Measurements from ENCODE around the gene FGF14. TPM values are rescaled to one million over a fixed set of nuclear protein-coding genes. Genes with fewer than 3 reads are reported as not detected.
A peak's percentile ranks its signal among the peaks of the same experiment; 100 is the strongest.
"Not testable (repeated sequence)": the region's sequence is repeated elsewhere in the genome, so short reads cannot be mapped to it uniquely, and the experiment has no call there.

The FGF14 gene
- total and polyA plus RNA-seq, 3 donors from 2014 or later = 0.56 to 4.5 (median 1.7) TPM

GRCh38 chr13:102142473-102142826 lies 259.4 kb downstream of the FGF14 start:
- Histone ChIP-seq H3K4me1 (no peaks in the 10 kb centered on the region), H3K4me3 (no peak overlapping the region), H3K27ac (no peak overlapping the region), H3K9me3 (no peaks in the 10 kb centered on the region), H3K36me3 (ENCODE audit: low read depth, missing control alignments) (no peaks in the 10 kb centered on the region), H3K27me3 (no peaks in the 10 kb centered on the region)
- 75 to 83% methylated on average over 1 of the region's 1 CpG for WGBS, 2 donors
- intact Hi-C loops (cut with DNase I; ENCODE audit: low total_unique reads) = no loop called here
- no peak for DNase-seq
- TF ChIP-seq POLR2A (IDR thresholded peaks at IDR 0.05) (no peak), CTCF (IDR thresholded peaks at IDR 0.05) (no peak)

GRCh38 chr13:102141625-102142472 lies 260.0 kb downstream of the FGF14 start:
- DNase-seq = no peak
- WGBS, 2 donors = 35 to 45% methylated on average over 4 of the region's 4 CpGs
- H3K4me3 ChIP-seq = no peak overlapping the region
- H3K36me3 ChIP-seq (ENCODE audit: low read depth, missing control alignments) = no peaks in the 10 kb centered on the region
- intact Hi-C loops (cut with DNase I; ENCODE audit: low total_unique reads) = no loop called here
- H3K27me3 ChIP-seq = no peaks in the 10 kb centered on the region
- no peaks in the 10 kb centered on the region for H3K9me3 ChIP-seq
- H3K4me1 ChIP-seq = no peaks in the 10 kb centered on the region
- TF ChIP-seq POLR2A (IDR thresholded peaks at IDR 0.05) = no peak
- peak; percentile 42 to 77 (median 45) for TF ChIP-seq CTCF (IDR thresholded peaks at IDR 0.05)
- no peak overlapping the region for H3K27ac ChIP-seq

GRCh38 chr13:102139626-102140025 lies 262.2 kb downstream of the FGF14 start:
- H3K27me3 ChIP-seq = no peaks in the 10 kb centered on the region
- TF ChIP-seq CTCF (IDR thresholded peaks at IDR 0.05) = no peak
- TF ChIP-seq POLR2A (IDR thresholded peaks at IDR 0.05) = no peak
- intact Hi-C loops (cut with DNase I; ENCODE audit: low total_unique reads) = no loop called here
- no peaks in the 10 kb centered on the region for H3K9me3 ChIP-seq
- H3K27ac ChIP-seq = no peak overlapping the region
- DNase-seq = no peak
- 74 to 86% methylated on average over 4 of the region's 4 CpGs for WGBS, 2 donors
- H3K4me3 ChIP-seq = no peak overlapping the region
- no peaks in the 10 kb centered on the region for H3K36me3 ChIP-seq (ENCODE audit: low read depth, missing control alignments)
- H3K4me1 ChIP-seq = no peaks in the 10 kb centered on the region

- WGBS, 2 donors = 87 to 94% methylated on average over 3 of the region's 3 CpGs
- H3K9me3 ChIP-seq = no peaks in the 10 kb centered on the region
- no peak overlapping the region for H3K4me3 ChIP-seq
- DNase-seq = no peak
- H3K36me3 ChIP-seq (ENCODE audit: low read depth, missing control alignments) = no peaks in the 10 kb centered on the region
- H3K27me3 ChIP-seq = no peaks in the 10 kb centered on the region
- TF ChIP-seq POLR2A (IDR thresholded peaks at IDR 0.05) = no peak
- no peak for TF ChIP-seq CTCF (IDR thresholded peaks at IDR 0.05)
- no peak overlapping the region for H3K27ac ChIP-seq
- H3K4me1 ChIP-seq = no peaks in the 10 kb centered on the region
- intact Hi-C loops (cut with DNase I; ENCODE audit: low total_unique reads) = no loop called here
Observed at GRCh38 chr13:102138635-102139190, 263.1 kb downstream of the FGF14 start.

- H3K4me1 ChIP-seq; H3K36me3 ChIP-seq (ENCODE audit: low read depth, missing control alignments); H3K27ac ChIP-seq; DNase-seq; H3K4me3 ChIP-seq; intact Hi-C loops (cut with DNase I; ENCODE audit: low total_unique reads); H3K27me3 ChIP-seq; H3K9me3 ChIP-seq: not testable (repeated sequence)
- WGBS, 2 donors = 87 to 93% methylated on average over 4 of the region's 4 CpGs
Observed at GRCh38 chr13:102137904-102138303, 263.9 kb downstream of the FGF14 start.
